ENCODE measurements around the gene NSF.
A peak's percentile ranks its signal among the peaks of the same experiment; 100 is the strongest.
"Not testable (repeated sequence)": the region's sequence is repeated elsewhere in the genome, so short reads cannot be mapped to it uniquely, and the experiment has no call there.

Gene NSF

GRCh38 chr17:46756081-46756735, 165.7 kb downstream of the NSF start:
- no peak overlapping the region for H3K27ac ChIP-seq
- no peak for TF ChIP-seq ZFX (IDR thresholded peaks at IDR 0.05; ENCODE audit: borderline replicate concordance)
- TF ChIP-seq CTCF (IDR thresholded peaks at IDR 0.05) = no peak

DNA sequence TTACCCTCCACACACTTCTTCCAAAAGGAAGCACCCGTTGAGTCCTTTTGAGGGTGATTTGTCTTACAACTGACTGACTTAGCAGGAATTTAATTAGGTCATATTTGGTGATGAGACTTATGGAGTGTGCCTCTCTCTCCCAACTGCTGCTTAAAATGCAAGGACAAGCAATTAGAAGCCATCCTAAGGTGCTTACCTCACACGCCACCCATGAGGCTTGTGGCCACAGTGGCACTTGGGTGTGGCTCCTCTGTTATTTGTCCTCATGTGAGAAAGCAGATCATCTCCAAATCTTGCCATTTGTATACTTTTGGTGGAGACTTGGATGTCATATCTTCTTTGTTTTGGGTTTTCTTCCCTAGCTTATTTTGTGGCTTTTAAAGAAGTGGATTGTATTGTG, 166.4 kb downstream of the NSF start:
- no peak overlapping the region for H3K27ac ChIP-seq
- no peak for TF ChIP-seq ZFX (IDR thresholded peaks at IDR 0.05; ENCODE audit: borderline replicate concordance)
- TF ChIP-seq CTCF (IDR thresholded peaks at IDR 0.05) = no peak

- H3K27ac ChIP-seq = not testable (repeated sequence)
Observed at GRCh38 chr17:46757588-46757987, 167.1 kb downstream of the NSF start.

GRCh38 chr17:46758614-46759013, 168.1 kb downstream of the NSF start:
- H3K27ac ChIP-seq = peak overlapping the region; percentile 63
- TF ChIP-seq ZFX (IDR thresholded peaks at IDR 0.05; ENCODE audit: borderline replicate concordance) (no peak), CTCF (IDR thresholded peaks at IDR 0.05) (no peak)

DNA sequence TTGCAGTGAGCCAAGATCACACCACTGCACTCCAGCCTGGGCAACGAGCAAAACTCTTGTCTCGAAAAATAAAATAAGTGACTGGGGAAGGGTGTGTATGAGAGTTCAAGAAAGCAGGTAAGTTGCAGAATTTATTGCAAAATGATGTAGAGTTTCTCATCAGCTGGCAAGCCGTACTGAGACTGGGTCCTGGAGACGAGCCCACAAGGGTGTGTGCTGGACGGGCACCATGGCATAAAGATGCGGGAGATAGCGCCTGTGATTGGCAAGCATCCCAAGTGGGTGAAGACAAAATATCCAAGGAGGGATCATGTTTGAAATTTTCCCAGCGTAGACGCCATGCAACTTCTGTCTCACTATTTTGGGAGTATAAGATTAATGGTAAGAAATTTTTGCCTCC, 168.7 kb downstream of the NSF start:
- H3K27ac ChIP-seq = peak overlapping the region; percentile 63
- TF ChIP-seq ZFX (IDR thresholded peaks at IDR 0.05; ENCODE audit: borderline replicate concordance) = no peak

- H3K27ac ChIP-seq = no peak overlapping the region
- TF ChIP-seq CTCF (IDR thresholded peaks at IDR 0.05) (no peak), ZFX (IDR thresholded peaks at IDR 0.05; ENCODE audit: borderline replicate concordance) (no peak)
Observed at GRCh38 chr17:46763416-46763815, 172.9 kb downstream of the NSF start.

DNA sequence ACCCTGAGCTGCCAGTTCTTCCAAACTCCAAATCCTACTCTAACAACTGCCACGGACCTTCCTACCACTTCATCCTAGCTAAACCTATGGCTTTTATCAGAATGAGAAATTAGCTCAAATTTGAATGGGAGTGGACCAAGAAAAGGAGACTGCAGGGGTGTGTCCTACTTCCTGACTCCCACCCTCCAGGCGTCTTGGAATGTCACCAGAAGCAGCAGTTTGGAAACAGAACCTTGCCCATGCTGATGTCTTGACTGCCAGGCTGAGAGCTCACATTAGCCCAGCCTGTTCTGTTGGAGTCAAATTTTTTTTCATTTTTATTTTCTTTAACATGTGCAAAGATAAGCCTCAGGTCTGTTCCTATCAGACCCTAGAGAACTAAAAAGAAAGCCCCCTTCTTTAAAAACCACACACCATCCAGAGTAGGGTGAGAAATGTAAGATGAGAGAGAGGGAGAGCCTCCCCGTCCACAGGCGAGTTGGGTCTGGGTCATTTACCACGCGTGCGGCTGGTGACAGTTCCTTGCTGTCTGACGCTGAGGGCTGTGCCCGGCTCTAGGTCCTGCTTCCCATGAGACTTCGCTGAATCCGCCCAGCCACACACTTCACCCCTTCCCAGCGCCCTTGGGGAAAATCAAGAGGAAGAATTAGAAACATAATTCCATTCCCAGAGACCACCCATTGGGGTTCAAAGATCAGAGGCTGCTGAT, 173.7 kb downstream of the NSF start:
- H3K27ac ChIP-seq = no peak overlapping the region
- TF ChIP-seq CTCF (IDR thresholded peaks at IDR 0.05) (no peak), ZFX (IDR thresholded peaks at IDR 0.05; ENCODE audit: borderline replicate concordance) (no peak)

DNA sequence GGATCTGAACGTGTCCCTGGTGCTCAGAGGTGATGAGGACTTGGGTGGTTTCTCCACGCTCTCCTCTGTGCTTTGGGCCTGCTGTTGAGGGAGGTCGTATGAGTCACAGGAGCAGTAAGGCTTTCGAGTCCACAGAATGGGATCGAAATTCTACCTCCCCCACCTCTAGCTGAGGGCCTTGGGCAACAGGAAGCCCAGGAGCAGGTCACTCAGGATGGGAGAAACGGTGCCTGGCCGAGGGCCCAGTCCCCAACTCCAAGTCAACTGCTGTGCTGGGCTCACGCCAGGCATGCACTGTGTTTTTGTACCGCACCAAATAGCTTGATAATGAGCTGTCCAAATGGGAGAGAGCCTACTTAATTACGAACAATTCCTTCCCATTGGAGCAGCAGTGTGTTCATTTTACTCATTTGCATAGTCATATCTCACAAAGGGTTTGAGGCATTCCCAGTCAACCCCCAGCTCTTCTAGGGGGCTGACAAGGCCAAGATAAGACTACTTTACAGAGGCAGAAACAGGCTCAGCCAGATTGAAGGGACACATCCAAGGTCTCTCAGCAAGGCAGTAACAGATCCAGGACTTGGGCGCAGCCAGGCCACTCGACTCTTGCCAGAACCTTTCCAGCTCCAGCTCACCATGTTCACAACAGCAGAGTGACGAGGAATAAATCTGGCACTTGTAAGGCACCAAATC, 174.4 kb downstream of the NSF start:
- TF ChIP-seq ZFX (IDR thresholded peaks at IDR 0.05; ENCODE audit: borderline replicate concordance) (no peak), CTCF (IDR thresholded peaks at IDR 0.05) (no peak)
- H3K27ac ChIP-seq = no peak overlapping the region
